ENCODE data around the gene QRICH2. TPM values are rescaled to one million over a fixed set of nuclear protein-coding genes. Genes with fewer than 3 reads are reported as not detected.
"Not testable (repeated sequence)": the region's sequence is repeated elsewhere in the genome, so short reads cannot be mapped to it uniquely, and the experiment has no call there.

QRICH2 gene
- total RNA-seq, 2 donors from 2014 or later = 0.85 to 2.1 TPM

GRCh38 chr17:76226749-76227148 is 81.3 kb downstream of the QRICH2 start:
- H3K4me1 Mint-ChIP-seq = peaks cover 15% of the 10 kb centered on the region
- H3K9me3 Mint-ChIP-seq; H3K27ac Mint-ChIP-seq; H3K36me3 Mint-ChIP-seq (ENCODE audit: low read depth); H3K27me3 Mint-ChIP-seq; ATAC-seq (replicated peaks); H3K4me3 Mint-ChIP-seq: not testable (repeated sequence)

DNA sequence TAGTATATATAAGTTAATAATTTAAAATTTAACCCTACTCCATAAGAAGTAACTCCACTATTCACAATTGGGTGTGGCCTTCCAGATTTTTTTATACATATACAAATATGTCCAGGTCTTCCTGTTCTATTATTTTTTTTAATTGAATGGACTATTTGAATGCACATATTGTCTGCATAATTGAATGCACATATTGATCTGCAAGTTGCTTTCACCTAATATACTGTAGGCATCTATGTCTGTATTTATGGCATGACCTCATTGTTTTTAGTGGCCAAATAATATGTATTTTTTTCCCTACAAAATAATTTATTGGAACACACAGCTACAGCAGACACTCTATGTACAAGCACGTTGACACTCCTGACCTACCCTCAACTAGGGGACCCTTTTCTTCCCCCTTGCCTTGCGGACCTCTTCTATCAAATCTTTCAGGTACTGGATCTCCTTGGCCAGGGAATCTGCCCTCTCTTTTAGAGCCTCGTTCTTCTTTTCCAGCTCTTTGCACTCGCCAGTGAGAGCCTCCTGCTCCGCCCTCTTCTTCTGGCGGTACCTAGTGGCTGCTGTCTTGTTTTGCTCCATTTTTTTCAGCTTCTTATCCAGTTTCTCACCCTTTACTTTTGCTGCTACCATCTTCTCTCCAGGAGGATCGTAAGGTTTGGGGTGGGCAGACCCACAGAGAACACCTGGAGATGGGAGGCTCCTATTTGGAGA is 82.5 kb downstream of the QRICH2 start:
- peaks cover 15% of the 10 kb centered on the region for H3K4me1 Mint-ChIP-seq
- not testable (repeated sequence) for H3K36me3 Mint-ChIP-seq (ENCODE audit: low read depth); H3K27ac Mint-ChIP-seq; H3K9me3 Mint-ChIP-seq; H3K4me3 Mint-ChIP-seq; ATAC-seq (replicated peaks); H3K27me3 Mint-ChIP-seq

Other genes starting within 250 kb of the QRICH2 start
- gene SRP68, start 235.8 kb downstream of the QRICH2 start, total RNA-seq = 100 to 1,000 TPM; 109 to 117 TPM
- gene GALR2, start 233.5 kb downstream of the QRICH2 start, total RNA-seq = 10 to 100 TPM in 1 of 2 donors, 1 to 10 TPM in 1; 7.5 to 14.8 TPM
- gene ZACN, start 229.1 kb downstream of the QRICH2 start, total RNA-seq = 10 to 100 TPM in 1 of 2 donors, 1 to 10 TPM in 1; 6.5 to 13.5 TPM
- gene EXOC7, start 204.5 kb downstream of the QRICH2 start, total RNA-seq = 100 to 1,000 TPM; 104 to 117 TPM
- gene FOXJ1, start 167.0 kb downstream of the QRICH2 start, total RNA-seq = under 1 TPM in 1 of 2 donors, not detected in 1; 0.15 TPM
- 10 to 100 TPM; 15.5 to 17.4 TPM for gene RNF157, start 67.8 kb downstream of the QRICH2 start, total RNA-seq
- 100 to 1,000 TPM; 173 to 187 TPM for gene UBALD2, start 42.9 kb downstream of the QRICH2 start, total RNA-seq
- gene PRPSAP1, start 45.6 kb upstream of the QRICH2 start, total RNA-seq = 10 to 100 TPM; 24.5 to 29.7 TPM
- gene SPHK1, start 76.3 kb upstream of the QRICH2 start, total RNA-seq = 10 to 100 TPM; 10.5 to 12.4 TPM
- 10 to 100 TPM; 35.3 to 38.7 TPM for gene UBE2O, start 144.9 kb upstream of the QRICH2 start, total RNA-seq
- gene AANAT, start 159.3 kb upstream of the QRICH2 start, total RNA-seq = not detected
- 10 to 100 TPM; 33.3 to 56.5 TPM for gene RHBDF2, start 193.1 kb upstream of the QRICH2 start, total RNA-seq
- gene CYGB, start 229.4 kb upstream of the QRICH2 start, total RNA-seq = not detected
- gene PRCD, start 231.8 kb upstream of the QRICH2 start, total RNA-seq = not detected